Right lung (tissue), 5 donors: ENCODE measurements around the gene NABP2. TPM values are rescaled to one million over a fixed set of nuclear protein-coding genes. Genes with fewer than 3 reads are reported as not detected.
"Not testable (repeated sequence)": the region's sequence is repeated elsewhere in the genome, so short reads cannot be mapped to it uniquely, and the experiment has no call there.

Experiments used
- DNase-seq, 2 donors: peaks; one replicate each; pipeline ENCODE4 v3.0.0-alpha.2; 2013
- polyA plus RNA-seq, 5 donors: library from polyadenylated mRNA; unstranded; fragments of 120-200 nt; gene quantifications; one replicate each; pipeline versions ENCODE4 v1.2.1 to v1.2.3, GENCODE V29; 2013; ENCODE audit warnings: inconsistent platforms in 1 of 5, low replicate concordance in 1 of 5; ENCODE audit not compliant: insufficient read length in 5 of 5, insufficient read depth in 1 of 5

The NABP2 gene
- polyA plus RNA-seq, 5 donors: 24.6 to 31.3 (median 25.6) TPM

GRCh38 chr12:56267443-56268071 lies 43.4 kb downstream of the NABP2 start:
- DNase-seq: no peak

- no peak for DNase-seq
Observed at GRCh38 chr12:56271031-56271430, 46.9 kb downstream of the NABP2 start.

DNA sequence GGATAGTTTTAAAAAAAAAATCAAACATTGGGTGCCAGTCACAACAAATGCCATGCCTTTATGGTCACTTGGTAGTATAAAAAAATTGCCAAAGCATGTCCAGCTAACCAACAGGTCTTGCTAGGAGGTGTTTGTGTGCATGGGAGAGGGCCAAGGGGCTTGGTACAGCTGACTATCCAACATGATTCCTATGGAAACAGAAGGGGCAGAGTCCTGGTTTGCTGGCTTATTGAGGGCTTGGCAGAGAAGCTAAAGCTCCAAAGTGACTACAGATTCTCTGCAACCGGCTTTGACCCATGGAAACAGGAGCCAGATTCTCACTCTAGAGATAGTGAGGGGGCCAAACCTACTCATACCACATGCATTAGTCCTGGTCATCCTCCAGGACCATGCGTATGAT lies 48.3 kb downstream of the NABP2 start:
- DNase-seq: not testable (repeated sequence)

GRCh38 chr12:56274299-56274698 lies 50.2 kb downstream of the NABP2 start:
- DNase-seq: no peak

DNA sequence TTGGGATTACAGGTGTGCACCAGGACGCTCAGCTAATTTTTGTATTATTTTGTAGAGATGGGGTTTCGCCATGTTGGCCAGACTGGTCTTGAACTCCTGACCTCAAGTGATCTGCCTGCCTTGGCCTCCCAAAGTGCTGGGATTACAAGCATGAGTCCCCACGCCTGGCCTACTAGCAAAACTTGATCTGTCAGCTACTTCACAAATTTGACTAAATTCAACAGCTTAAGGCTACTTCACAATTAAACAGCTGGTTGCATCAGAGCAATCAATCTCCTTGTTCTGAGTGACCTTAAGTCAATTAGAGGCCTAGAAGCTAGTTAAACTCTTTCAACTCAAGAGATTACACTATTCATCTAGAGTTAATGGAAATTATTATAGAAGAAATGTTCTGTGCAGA lies 54.8 kb downstream of the NABP2 start:
- DNase-seq: no peak

Other genes with a start within 250 kb of the NABP2 start
- gene SUOX, start 227.1 kb upstream of the NABP2 start, polyA plus RNA-seq: 10 to 100 TPM; 36.7 to 43.4 (median 42.8) TPM
- 10 to 100 TPM; 19.7 to 26.1 (median 23.1) TPM for gene IKZF4, start 203.3 kb upstream of the NABP2 start, polyA plus RNA-seq
- 100 to 1,000 TPM; 102 to 691 (median 130) TPM for gene RPS26, start 182.4 kb upstream of the NABP2 start, polyA plus RNA-seq
- 10 to 100 TPM; 71.3 to 97.1 (median 80.0) TPM for gene ERBB3, start 144.2 kb upstream of the NABP2 start, polyA plus RNA-seq
- 100 to 1,000 TPM; 118 to 168 (median 134) TPM for gene PA2G4, start 119.8 kb upstream of the NABP2 start, polyA plus RNA-seq
- 1,000 to 10,000 TPM; 6,129 to 8,482 (median 6,371) TPM for gene RPL41, start 107.7 kb upstream of the NABP2 start, polyA plus RNA-seq
- 1 to 10 TPM; 5.1 to 6.8 (median 6.2) TPM for gene ZC3H10, start 106.1 kb upstream of the NABP2 start, polyA plus RNA-seq
- gene ESYT1, start 96.1 kb upstream of the NABP2 start, polyA plus RNA-seq: 10 to 100 TPM; 74.3 to 90.6 (median 81.1) TPM
- 100 to 1,000 TPM; 162 to 215 (median 172) TPM for gene MYL6B, start 71.8 kb upstream of the NABP2 start, polyA plus RNA-seq
- 1,000 to 10,000 TPM; 1,819 to 2,542 (median 2,207) TPM for gene MYL6, start 66.0 kb upstream of the NABP2 start, polyA plus RNA-seq
- 100 to 1,000 TPM in 4 of 5 donors, 10 to 100 TPM in 1; 90.6 to 124 (median 119) TPM for gene SMARCC2, start 34.9 kb upstream of the NABP2 start, polyA plus RNA-seq
- gene RNF41, start 2.4 kb upstream of the NABP2 start, polyA plus RNA-seq: 10 to 100 TPM; 37.6 to 44.8 (median 38.4) TPM
- gene SLC39A5, start 5.7 kb downstream of the NABP2 start, polyA plus RNA-seq: 1 to 10 TPM; 2.6 to 5.6 (median 4.8) TPM
- 10 to 100 TPM; 21.9 to 32.1 (median 30.9) TPM for gene ANKRD52, start 34.0 kb downstream of the NABP2 start, polyA plus RNA-seq
- 10 to 100 TPM; 15.3 to 17.9 (median 15.8) TPM for gene COQ10A, start 42.6 kb downstream of the NABP2 start, polyA plus RNA-seq
- gene CS, start 76.0 kb downstream of the NABP2 start, polyA plus RNA-seq: 100 to 1,000 TPM; 148 to 181 (median 158) TPM
- 100 to 1,000 TPM; 128 to 155 (median 136) TPM for gene CNPY2, start 91.6 kb downstream of the NABP2 start, polyA plus RNA-seq
- 10 to 100 TPM; 64.8 to 96.1 (median 78.4) TPM for gene PAN2, start 109.7 kb downstream of the NABP2 start, polyA plus RNA-seq
- gene IL23A, start 114.5 kb downstream of the NABP2 start, polyA plus RNA-seq: 1 to 10 TPM in 1 of 5 donors, under 1 TPM in 4; 0.64 to 1.1 (median 0.81) TPM
- 100 to 1,000 TPM; 120 to 174 (median 144) TPM for gene STAT2, start 135.8 kb downstream of the NABP2 start, polyA plus RNA-seq
- gene APOF, start 138.5 kb downstream of the NABP2 start, polyA plus RNA-seq: under 1 TPM in 2 of 5 donors, not detected in 3; 0.10 to 0.15 TPM
- gene TIMELESS, start 225.1 kb downstream of the NABP2 start, polyA plus RNA-seq: 10 to 100 TPM; 26.5 to 35.6 (median 31.1) TPM
- under 1 TPM in 2 of 5 donors, not detected in 3; 0.15 TPM for gene MIP, start 230.3 kb downstream of the NABP2 start, polyA plus RNA-seq
- gene SPRYD4, start 244.2 kb downstream of the NABP2 start, polyA plus RNA-seq: 1 to 10 TPM; 4.0 to 5.8 (median 5.1) TPM